Psoas muscle (tissue), 8 donors: ENCODE results near the gene CD8B. TPM values are rescaled to one million over a fixed set of nuclear protein-coding genes. Genes with fewer than 3 reads are reported as not detected.

Experiments
- ATAC-seq, 4 donors: fragments of 200-7000 bp; cut with Tn5 transposase; one replicate each; pipeline ENCODE4 v1.9.1; 2020; ENCODE audit warnings: moderate library complexity in 3 of 4, mild to moderate bottlenecking in 2 of 4
- DNase-seq, 2 donors: peaks; one replicate each; pipeline ENCODE4 v3.0.0-alpha.2; 2020
- H3K27ac ChIP-seq: fragments of 200-600 bp; one replicate; pipeline ENCODE4 v1.8.0; 2022
- H3K27me3 ChIP-seq, 3 donors: fragments of 200-600 bp in 1 of 3; one replicate each; pipeline versions ENCODE4 v1.6.1 to v1.8.0; 2013 to 2022; ENCODE audit warnings: low read length in 2 of 3, mild to moderate bottlenecking in 2 of 3, moderate library complexity in 1 of 3; ENCODE audit not compliant: insufficient read depth in 3 of 3
- H3K36me3 ChIP-seq, 2 donors: fragments of 200-600 bp in 1 of 2; one replicate each; pipeline versions ENCODE4 v1.6.1 to v1.8.0; 2013 to 2022; ENCODE audit warnings: low read depth in 1 of 2, mild to moderate bottlenecking in 1 of 2, moderate library complexity in 1 of 2; ENCODE audit not compliant: insufficient read depth in 1 of 2
- H3K4me1 ChIP-seq: fragments of 200-600 bp; one replicate; pipeline ENCODE4 v1.8.0; 2022
- H3K4me3 ChIP-seq: fragments of 200-600 bp; one replicate; pipeline ENCODE4 v1.8.0; 2022; ENCODE audit warnings: mild to moderate bottlenecking
- H3K9me3 ChIP-seq: fragments of 200-600 bp; one replicate; pipeline ENCODE4 v1.8.0; 2022
- CTCF ChIP-seq: fragments of 200-600 bp; IDR thresholded peaks from one replicate; pipeline ENCODE4 v1.8.0; 2022; ENCODE audit warnings: antibody characterized with exemption
- WGBS, 3 donors: extraction: QIAGEN DNeasy Blood & Tissue Kit; methylation state at CpG; one replicate each; pipeline versions ENCODE4 v1.1.6 to v1.1.7; 2013; 5-methylcytosine and 5-hydroxymethylcytosine counted together
- intact Hi-C, 2 donors: fragments of 100-400 bp; cut with DNase I; formaldehyde crosslinking; loops; one replicate each; pipeline versions ENCODE4 v1.11.0 to v1.14.2; 2022
- polyA plus RNA-seq, 3 donors: library from polyadenylated mRNA; stranded (reverse); fragments of 200-250 nt; gene quantifications; one replicate each; pipeline ENCODE4 v1.2.3, GENCODE V29; 2013
- total RNA-seq, 4 donors: library from RNA; stranded (reverse); fragmentation: NEBNext Ultra II Directional in 2 of 4; extraction: Animal tissue kit (Norgen Biotek cat#: 25700) in 2 of 4; gene quantifications; one replicate each; pipeline versions ENCODE4 v1.2.1 to v1.2.4, GENCODE V29; 2021 to 2023
- donor health status: healthy with polysubstance abuse.
- donor health status: DM: no; HTN: no; CAD: no; lungs with moderate emphysema.
- donor health status: Bipolar disorder and iron deficiency.
- donor health status: healthy.
- donor health status: DM: yes; HTN: yes; CAD: no.
- donor health status: DM: no; HTN: no; CAD: no.
- donor health status: DM: no; HTN: no; CAD: no.
- donor health status: DM: yes; HTN: yes; CAD: no.

Gene CD8B
- total and polyA plus RNA-seq, 7 donors: 0.12 to 0.43 (median 0.13) TPM; not detected in 4

- Histone ChIP-seq H3K9me3 (no peaks in the 10 kb centered on the region), H3K27ac (no peak overlapping the region), H3K4me3 (no peak overlapping the region), H3K36me3 (peaks cover 2 to 27% of the 10 kb centered on the region in 2 donors), H3K27me3 (no peaks in the 10 kb centered on the region), H3K4me1 (no peaks in the 10 kb centered on the region)
- ATAC-seq: no peak
- intact Hi-C loops: no loop called here
- WGBS, 3 donors: 39 to 54% (median 49%) methylated on average over 2 of the region's 2 CpGs
- DNase-seq: no peak
- TF ChIP-seq CTCF: no peak
Measured at GRCh38 chr2:86778957-86779356, 82.7 kb downstream of the CD8B start.

DNA sequence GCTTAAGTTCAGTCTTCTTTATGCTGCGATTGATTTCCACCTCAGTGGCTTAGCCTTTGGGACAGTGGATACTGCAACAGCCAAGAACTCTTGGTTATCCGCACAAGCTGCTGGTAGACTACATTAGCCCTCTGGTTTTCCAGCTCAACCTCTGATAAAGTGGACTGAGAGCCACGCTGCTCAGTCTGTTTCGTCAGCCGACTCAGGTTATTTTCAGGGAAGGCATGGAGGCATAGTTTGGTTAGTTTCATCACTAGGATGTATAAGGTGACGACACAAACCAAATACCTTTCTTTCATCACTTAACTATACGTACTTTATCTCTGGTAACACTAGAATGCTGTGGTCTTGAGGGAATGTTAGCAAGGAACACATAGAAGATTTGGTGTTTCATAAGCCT is 85.2 kb downstream of the CD8B start:
- no peaks in the 10 kb centered on the region for H3K27me3 ChIP-seq
- TF ChIP-seq CTCF: no peak
- no peaks in the 10 kb centered on the region for H3K9me3 ChIP-seq
- peaks cover 2 to 51% of the 10 kb centered on the region in 2 donors for H3K36me3 ChIP-seq
- DNase-seq (no peak), ATAC-seq (no peak)
- H3K4me3 ChIP-seq: no peak overlapping the region
- H3K4me1 ChIP-seq: no peaks in the 10 kb centered on the region
- intact Hi-C loops: no loop called here
- H3K27ac ChIP-seq: no peak overlapping the region
- 90 to 95% (median 91%) methylated on average over 7 of the region's 7 CpGs for WGBS, 3 donors

GRCh38 chr2:86775338-86775737 is 86.3 kb downstream of the CD8B start:
- H3K27ac ChIP-seq: no peak overlapping the region
- intact Hi-C loops: no loop called here
- 49 to 56% (median 49%) methylated on average over 4 of the region's 4 CpGs for WGBS, 3 donors
- ATAC-seq: no peak
- peaks cover 2 to 63% of the 10 kb centered on the region in 2 donors for H3K36me3 ChIP-seq
- H3K4me1 ChIP-seq: no peaks in the 10 kb centered on the region
- no peaks in the 10 kb centered on the region for H3K9me3 ChIP-seq
- no peaks in the 10 kb centered on the region for H3K27me3 ChIP-seq
- no peak overlapping the region for H3K4me3 ChIP-seq
- no peak for TF ChIP-seq CTCF
- DNase-seq: no peak

GRCh38 chr2:86774862-86775261 is 86.8 kb downstream of the CD8B start:
- DNase-seq (no peak), ATAC-seq (no peak)
- WGBS, 3 donors: 71 to 78% (median 77%) methylated on average over 5 of the region's 5 CpGs
- no peak overlapping the region for H3K4me3 ChIP-seq
- no peak for TF ChIP-seq CTCF
- no peaks in the 10 kb centered on the region for H3K27me3 ChIP-seq
- H3K36me3 ChIP-seq: peaks cover 2 to 68% of the 10 kb centered on the region in 2 donors
- intact Hi-C loops: no loop called here
- no peak overlapping the region for H3K27ac ChIP-seq
- H3K4me1 ChIP-seq: no peaks in the 10 kb centered on the region
- H3K9me3 ChIP-seq: no peaks in the 10 kb centered on the region

DNA sequence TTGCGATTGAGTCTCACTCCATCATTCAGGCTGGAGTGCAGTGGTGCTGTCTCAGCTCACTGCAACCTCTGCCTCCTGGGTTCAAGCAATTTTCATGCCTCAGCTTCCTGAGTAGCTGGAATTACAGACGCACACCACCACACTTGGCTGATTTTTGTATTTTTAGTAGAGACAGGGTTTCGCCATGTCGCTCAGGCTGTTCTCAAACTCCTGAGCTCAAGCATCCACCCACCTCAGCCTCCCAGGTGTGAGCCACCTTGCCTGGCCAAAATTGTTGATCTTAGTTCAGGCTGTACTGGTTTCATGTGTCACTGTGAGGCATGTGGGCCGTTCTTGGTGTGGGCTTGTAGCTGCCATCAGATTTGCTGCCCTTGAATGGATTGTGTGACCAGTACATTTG is 89.1 kb downstream of the CD8B start:
- intact Hi-C loops: no loop called here
- Histone ChIP-seq H3K4me1 (no peaks in the 10 kb centered on the region), H3K4me3 (no peak overlapping the region), H3K27me3 (no peaks in the 10 kb centered on the region), H3K9me3 (no peaks in the 10 kb centered on the region), H3K36me3 (peaks cover 2 to 86% of the 10 kb centered on the region in 2 donors), H3K27ac (no peak overlapping the region)
- no peak for TF ChIP-seq CTCF
- no peak for ATAC-seq
- 62 to 72% (median 63%) methylated on average over 5 of the region's 5 CpGs for WGBS, 3 donors
- no peak for DNase-seq
